ENCODE results near the gene SLC66A3.

SLC66A3 gene

GRCh38 chr2:11144077-11144737 lies 11.1 kb upstream of the SLC66A3 start:
- TF ChIP-seq HDGF (IDR thresholded peaks at IDR 0.05; ENCODE audit: borderline replicate concordance): no peak
- no peak for TF ChIP-seq FOXA1 (IDR thresholded peaks at IDR 0.05)
- no peak for TF ChIP-seq FOXM1 (IDR thresholded peaks at IDR 0.05; ENCODE audit: borderline replicate concordance)
- no peak for TF ChIP-seq CTBP1 (IDR thresholded peaks at IDR 0.05; ENCODE audit: borderline replicate concordance)
- no peak for TF ChIP-seq ELF4 (IDR thresholded peaks at IDR 0.05)
- no peak for TF ChIP-seq SP1 (IDR thresholded peaks at IDR 0.05)
- TF ChIP-seq LEF1 (IDR thresholded peaks at IDR 0.05; ENCODE audit: borderline replicate concordance): no peak
- TF ChIP-seq PKNOX1 (IDR thresholded peaks at IDR 0.05): no peak
- TF ChIP-seq BHLHE40 (IDR thresholded peaks at IDR 0.05; ENCODE audit: borderline replicate concordance): no peak
- TF ChIP-seq FOXK2 (IDR thresholded peaks at IDR 0.05): no peak
- TF ChIP-seq ARNT (IDR thresholded peaks at IDR 0.05): no peak
- DNase-seq (ENCODE audit: extremely low spot score): no peak
- CTCF ChIA-PET: interaction anchor here (0.6 to 1.3 kb wide), 4 partner anchors 10 to 440 kb away, joined by 3 to 11 read pairs (median 4); a partner anchor contains a TSS

GRCh38 chr2:11144738-11145079 lies 10.6 kb upstream of the SLC66A3 start:
- ChIA-PET POLR2A (interaction anchor here (1.0 kb wide), 1 partner anchor 12 kb away, joined by 3 read pairs; no protein-coding TSS in a partner anchor), CTCF (interaction anchor here (0.6 to 1.3 kb wide), 4 partner anchors 10 to 439 kb away, joined by 3 to 11 read pairs (median 4); a partner anchor contains a TSS)
- no peak for DNase-seq (ENCODE audit: extremely low spot score)
- TF ChIP-seq ARNT (IDR thresholded peaks at IDR 0.05): no peak
- TF ChIP-seq ELF4 (IDR thresholded peaks at IDR 0.05): no peak
- no peak for TF ChIP-seq SUZ12 (IDR thresholded peaks at IDR 0.05)
- TF ChIP-seq FOXM1 (IDR thresholded peaks at IDR 0.05; ENCODE audit: borderline replicate concordance): no peak
- no peak for TF ChIP-seq TARDBP (IDR thresholded peaks at IDR 0.05)
- no peak for TF ChIP-seq BHLHE40 (IDR thresholded peaks at IDR 0.05; ENCODE audit: borderline replicate concordance)
- no peak for TF ChIP-seq ZNF384 (IDR thresholded peaks at IDR 0.05)
- TF ChIP-seq CTBP1 (IDR thresholded peaks at IDR 0.05; ENCODE audit: borderline replicate concordance): no peak
- TF ChIP-seq HDGF (IDR thresholded peaks at IDR 0.05; ENCODE audit: borderline replicate concordance): no peak
- no peak for TF ChIP-seq L3MBTL2 (conservative IDR thresholded peaks at IDR 0.05)

More at GRCh38 chr2:11144077-11144737, 11.1 kb upstream of the SLC66A3 start:
- POLR2A ChIA-PET: interaction anchor here (1.0 kb wide), 1 partner anchor 12 kb away, joined by 3 read pairs; no protein-coding TSS in a partner anchor

- ChIA-PET CTCF (interaction anchor here (1.3 kb wide), 1 partner anchor 13 kb away, joined by 11 read pairs; a partner anchor contains a TSS), POLR2A (no interaction called here)
- TF ChIP-seq HDGF (IDR thresholded peaks at IDR 0.05; ENCODE audit: borderline replicate concordance) (no peak), TARDBP (IDR thresholded peaks at IDR 0.05) (no peak), SUZ12 (IDR thresholded peaks at IDR 0.05) (no peak), LEF1 (IDR thresholded peaks at IDR 0.05; ENCODE audit: borderline replicate concordance) (no peak), L3MBTL2 (conservative IDR thresholded peaks at IDR 0.05) (no peak), FOXA1 (IDR thresholded peaks at IDR 0.05) (no peak), ARNT (IDR thresholded peaks at IDR 0.05) (no peak), FOXK2 (IDR thresholded peaks at IDR 0.05) (no peak), BHLHE40 (IDR thresholded peaks at IDR 0.05; ENCODE audit: borderline replicate concordance) (no peak), CTBP1 (IDR thresholded peaks at IDR 0.05; ENCODE audit: borderline replicate concordance) (no peak)
- no peak for DNase-seq (ENCODE audit: extremely low spot score)
Observed at GRCh38 chr2:11145350-11145749, 9.9 kb upstream of the SLC66A3 start.

GRCh38 chr2:11146076-11146475 lies 9.2 kb upstream of the SLC66A3 start:
- CTCF ChIA-PET: no interaction called here
- TF ChIP-seq ARNT (IDR thresholded peaks at IDR 0.05) (no peak), LEF1 (IDR thresholded peaks at IDR 0.05; ENCODE audit: borderline replicate concordance) (no peak), SUZ12 (IDR thresholded peaks at IDR 0.05) (no peak), PKNOX1 (IDR thresholded peaks at IDR 0.05) (no peak), TARDBP (IDR thresholded peaks at IDR 0.05) (no peak), BHLHE40 (IDR thresholded peaks at IDR 0.05; ENCODE audit: borderline replicate concordance) (no peak), ELF4 (IDR thresholded peaks at IDR 0.05) (no peak), ZNF384 (IDR thresholded peaks at IDR 0.05) (no peak), CTBP1 (IDR thresholded peaks at IDR 0.05; ENCODE audit: borderline replicate concordance) (no peak), HDGF (IDR thresholded peaks at IDR 0.05; ENCODE audit: borderline replicate concordance) (no peak), FOXA1 (IDR thresholded peaks at IDR 0.05) (no peak), FOXK2 (IDR thresholded peaks at IDR 0.05) (no peak), L3MBTL2 (conservative IDR thresholded peaks at IDR 0.05) (no peak)
- DNase-seq (ENCODE audit: extremely low spot score): no peak
- POLR2A ChIA-PET: no interaction called here

GRCh38 chr2:11147263-11147662 lies 8.0 kb upstream of the SLC66A3 start:
- ChIA-PET POLR2A (no interaction called here), CTCF (no interaction called here)
- TF ChIP-seq NFRKB (IDR thresholded peaks at IDR 0.05) (no peak), HDGF (IDR thresholded peaks at IDR 0.05; ENCODE audit: borderline replicate concordance) (no peak), LEF1 (IDR thresholded peaks at IDR 0.05; ENCODE audit: borderline replicate concordance) (no peak)
- DNase-seq (ENCODE audit: extremely low spot score): no peak

- TF ChIP-seq FOXA1 (IDR thresholded peaks at IDR 0.05) (no peak), FOXM1 (IDR thresholded peaks at IDR 0.05; ENCODE audit: borderline replicate concordance) (no peak), CTBP1 (IDR thresholded peaks at IDR 0.05; ENCODE audit: borderline replicate concordance) (no peak), SP1 (IDR thresholded peaks at IDR 0.05) (no peak), HDGF (IDR thresholded peaks at IDR 0.05; ENCODE audit: borderline replicate concordance) (no peak), L3MBTL2 (conservative IDR thresholded peaks at IDR 0.05) (no peak), ZNF384 (IDR thresholded peaks at IDR 0.05) (no peak), ELF4 (IDR thresholded peaks at IDR 0.05) (no peak), ARNT (IDR thresholded peaks at IDR 0.05) (no peak), PKNOX1 (IDR thresholded peaks at IDR 0.05) (no peak), LEF1 (IDR thresholded peaks at IDR 0.05; ENCODE audit: borderline replicate concordance) (no peak), TARDBP (IDR thresholded peaks at IDR 0.05) (no peak), FOXK2 (IDR thresholded peaks at IDR 0.05) (no peak), NFRKB (IDR thresholded peaks at IDR 0.05) (no peak), BHLHE40 (IDR thresholded peaks at IDR 0.05; ENCODE audit: borderline replicate concordance) (no peak), SUZ12 (IDR thresholded peaks at IDR 0.05) (no peak)
- ChIA-PET POLR2A (no interaction called here), CTCF (interaction anchor here (2.6 kb wide), 1 partner anchor 20 kb away, joined by 6 read pairs; a partner anchor contains a TSS)
- no peak for DNase-seq (ENCODE audit: extremely low spot score)
Observed at GRCh38 chr2:11152591-11152990, 2.7 kb upstream of the SLC66A3 start.
